K562 (cell line): Measurements from ENCODE around the gene SMG9. TPM values are rescaled to one million over a fixed set of nuclear protein-coding genes. Genes with fewer than 3 reads are reported as not detected.

Experiments used
- C11orf30 ChIP-seq: fragments of 450-650 bp; IDR thresholded peaks from 2 replicates; pipeline ENCODE4 v1.6.1; 2016; ENCODE audit warnings: low read depth, mild to moderate bottlenecking
- CREB3 ChIP-seq: fragments of 450-650 bp; conservative IDR thresholded peaks from 2 replicates; pipeline ENCODE4 v1.6.1; 2016; ENCODE audit warnings: missing genetic modification characterization, low read depth, mild to moderate bottlenecking, missing compliant biosample characterization, moderate library complexity
- CTBP1 ChIP-seq: fragments of 450-650 bp; IDR thresholded peaks from 2 replicates; pipeline ENCODE4 v1.6.1; 2016; ENCODE audit warnings: borderline replicate concordance
- E2F6 ChIP-seq, 2 experiments: IDR thresholded peaks; 2 replicates each; pipeline ENCODE4 v1.6.1; 2011; ENCODE audit warnings: borderline replicate concordance in 1 of 2, control low read depth in 1 of 2, low read depth in 1 of 2, low read length in 1 of 2, mild to moderate bottlenecking in 1 of 2, mixed read lengths in 1 of 2, moderate library complexity in 1 of 2; ENCODE audit not compliant: insufficient read depth in 1 of 2, insufficient read length in 1 of 2, poor library complexity in 1 of 2, severe bottlenecking in 1 of 2; ENCODE audit errors: extremely low read depth in 1 of 2
- GATAD2A ChIP-seq: fragments of 450-650 bp; IDR thresholded peaks from 2 replicates; pipeline ENCODE4 v1.6.1; 2017
- LARP7 ChIP-seq: fragments of 450-650 bp; IDR thresholded peaks from 2 replicates; pipeline ENCODE4 v1.6.1; 2016
- MAFG ChIP-seq: fragments of 450-650 bp; conservative IDR thresholded peaks from 2 replicates; pipeline ENCODE4 v1.6.1; 2016; ENCODE audit warnings: missing genetic modification characterization, missing compliant biosample characterization
- NFE2L1 ChIP-seq: fragments of 450-650 bp; IDR thresholded peaks from 2 replicates; pipeline ENCODE4 v1.6.1; 2016; ENCODE audit warnings: missing genetic modification characterization, low read depth, mild to moderate bottlenecking, missing compliant biosample characterization, moderate library complexity, borderline replicate concordance
- PKNOX1 ChIP-seq: fragments of 450-650 bp; IDR thresholded peaks from 2 replicates; pipeline ENCODE4 v1.6.1; 2016
- POLR2AphosphoS2 ChIP-seq: IDR thresholded peaks from 2 replicates; pipeline ENCODE4 v1.6.1; 2012; ENCODE audit warnings: low read length, improper control_type of control experiment
- TCF7L2 ChIP-seq: fragments of 150-350 bp; IDR thresholded peaks from 2 replicates; pipeline ENCODE4 v1.6.1; 2016; ENCODE audit warnings: low read depth, mild to moderate bottlenecking, low read length, moderate library complexity
- ZHX1 ChIP-seq: fragments of 150-350 bp; conservative IDR thresholded peaks from 2 replicates; pipeline ENCODE4 v1.6.1; 2014; ENCODE audit warnings: low read length
- ZNF316 ChIP-seq: fragments of 450-650 bp; IDR thresholded peaks from 2 replicates; pipeline ENCODE4 v1.6.1; 2016
- ZNF384 ChIP-seq: IDR thresholded peaks from 2 replicates; pipeline ENCODE4 v1.6.1; 2012; ENCODE audit warnings: low read depth, low read length, improper control_type of control experiment
- ZNF586 ChIP-seq: fragments of 450-650 bp; formaldehyde crosslinking; conservative IDR thresholded peaks from 2 replicates; pipeline ENCODE4 v1.4.0; 2020; ENCODE audit warnings: mild to moderate bottlenecking, moderate library complexity
- ZNF589 ChIP-seq: fragments of 200-800 bp; sonication (Bioruptor generic); IDR thresholded peaks from 2 replicates; pipeline ENCODE4 v1.6.1; 2016; ENCODE audit warnings: low read depth, missing genetic modification characterization, missing compliant biosample characterization
- polyA plus RNA-seq, 8 experiments: library from polyadenylated mRNA; depleted of rRNA in 4 of 8; stranded (reverse) in 5 of 8; unstranded in 3 of 8; fragments of >200 nt; fragmentation: Nextera tagmentation in 2 of 8; fragmentation: Illumina TruSeq in 1 of 8; extraction: Ambion mirVana in 2 of 8; extraction: Trizol in 1 of 8; gene quantifications; 2 replicates each; pipeline versions ENCODE4 v1.2.1 to v1.2.3, GENCODE V29; 2011 to 2014; ENCODE audit warnings: inconsistent platforms in 1 of 8, missing spikeins in 1 of 8
- total RNA-seq, 7 experiments: library from RNA; depleted of rRNA in 6 of 7; stranded (reverse); fragments of >200 nt in 6 of 7; fragmentation: Illumina TruSeq in 2 of 7; extraction: Trizol in 2 of 7; gene quantifications; 2 replicates each; pipeline versions ENCODE4 v1.2.1 to v1.2.3, GENCODE V29; 2011 to 2021; ENCODE audit warnings: low replicate concordance in 1 of 7

SMG9 gene
- total and polyA plus RNA-seq, 9 of the 15 experiments (the other 6 are each of a cell fraction or from before 2014, with no cell fraction given) = 1.7 to 79.7 (median 40.2) TPM

DNA sequence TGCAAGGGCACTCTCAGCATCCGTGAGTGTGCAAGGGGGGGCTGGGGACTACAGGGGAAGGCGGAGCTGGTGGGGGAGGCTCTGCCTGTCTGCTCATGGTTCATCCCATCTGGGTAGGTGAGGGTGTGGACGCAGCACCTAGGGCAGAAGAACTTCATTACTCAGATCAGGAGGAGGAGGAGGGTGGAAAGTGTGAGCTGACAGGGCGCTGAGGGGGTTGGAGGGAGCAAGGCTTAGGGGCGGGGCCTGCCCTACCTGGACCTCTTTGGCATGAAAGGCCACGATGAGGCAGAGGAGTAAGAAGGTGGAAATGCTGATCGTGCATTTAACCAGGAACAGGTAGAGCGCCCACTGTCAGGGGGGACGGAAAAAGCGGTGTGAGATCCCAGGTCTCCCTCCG lies 21.5 kb upstream of the SMG9 start (continued):
- TF ChIP-seq CREB3 (tag) = no peak
- TF ChIP-seq TCF7L2 = no peak
- TF ChIP-seq C11orf30 = peak; percentile 96
- no peak for TF ChIP-seq LARP7
- TF ChIP-seq MAFG (tag) = peak; percentile 89
- TF ChIP-seq GATAD2A = peak; percentile 16; the same call in 1 of the 2 replicates
- no peak for TF ChIP-seq ZNF586 (CRISPR knock-in tag)
- 0 out of 2 replicates have a peak, but pooled peaks have one; percentile 19 for TF ChIP-seq PKNOX1
- TF ChIP-seq CTBP1 = peak; percentile 47; the same call in 1 of the 2 replicates
- TF ChIP-seq ZHX1 = no peak
- no peak for TF ChIP-seq E2F6 (IDR thresholded peaks at IDR 0.05; ENCODE audit: borderline replicate concordance in 1 of 2, extremely low read depth in 1 of 2, insufficient read depth in 1 of 2, insufficient read length in 1 of 2, low read depth in 1 of 2, low read length in 1 of 2, poor library complexity in 1 of 2, severe bottlenecking in 1 of 2)
- TF ChIP-seq ZNF316 = peak; percentile 99
- 0 out of 2 replicates have a peak, but pooled peaks have one; percentile 0 for TF ChIP-seq ZNF384
- no peak for TF ChIP-seq ZNF589 (CRISPR knock-in tag)
- no peak for TF ChIP-seq NFE2L1 (tag)
- TF ChIP-seq POLR2AphosphoS2 = no peak
- TF ChIP-seq, all 486 proteins: peak for 16
